SKM-1 treated with dmso at 0.1 percent for 144 hours (cell line): ENCODE measurements around the gene COX4I1.

ENCODE experiments used
- DNase-seq: peaks from one replicate; lab custom pipeline; 2025; ENCODE audit not compliant: unreplicated experiment; lab: John Stamatoyannopoulos, UW

COX4I1 gene

GRCh38 chr16:85767531-85767930 lies 32.0 kb upstream of the COX4I1 start:
- DNase-seq, result no peak

- no peak for DNase-seq
These were observed 31.3 kb upstream of the COX4I1 start for GRCh38 chr16:85768199-85768598.

GRCh38 chr16:85770741-85771140 lies 28.8 kb upstream of the COX4I1 start:
- no peak for DNase-seq

DNA sequence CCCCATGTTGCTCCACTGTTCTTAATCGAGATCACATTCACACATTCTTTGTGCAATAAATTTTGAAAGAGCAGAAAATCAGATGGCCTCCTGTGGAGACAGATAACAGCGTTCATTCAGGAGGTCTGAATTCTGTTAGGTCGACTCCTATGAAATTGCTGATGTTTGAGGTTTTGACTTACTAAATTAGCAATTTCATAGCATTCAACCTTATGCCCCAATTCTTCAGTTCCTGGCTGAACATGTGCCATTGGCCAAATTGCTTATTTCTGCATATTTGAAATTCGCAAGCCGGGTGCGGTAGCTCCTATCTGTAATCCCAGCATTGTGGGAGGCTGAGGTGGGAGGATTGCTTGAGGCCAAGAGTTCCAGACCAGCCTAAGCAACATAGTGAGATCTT lies 26.5 kb upstream of the COX4I1 start:
- no peak for DNase-seq

GRCh38 chr16:85774136-85774535 lies 25.4 kb upstream of the COX4I1 start:
- DNase-seq, result no peak

DNA sequence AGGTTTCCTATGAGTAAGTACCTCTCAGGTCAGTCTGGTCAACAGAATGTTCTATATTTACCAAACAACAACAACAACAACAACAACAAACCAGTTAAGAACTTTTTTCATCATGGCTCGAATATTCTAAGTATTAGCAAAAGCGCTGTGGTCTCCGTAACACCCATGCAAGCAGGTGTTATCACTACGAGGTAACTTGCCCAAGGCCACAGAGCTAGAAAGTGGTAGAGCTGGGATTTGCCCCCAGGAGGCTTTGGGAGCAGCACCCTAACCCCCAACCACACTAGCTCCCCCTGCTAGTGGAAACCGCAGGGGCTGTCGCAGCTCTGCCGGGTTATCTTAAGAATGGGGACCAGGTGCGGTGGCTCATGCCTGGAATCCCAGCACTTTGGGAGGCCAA lies 24.7 kb upstream of the COX4I1 start:
- no peak for DNase-seq

- DNase-seq, result no peak
These were observed 21.7 kb upstream of the COX4I1 start for GRCh38 chr16:85777583-85778310.

GRCh38 chr16:85778873-85779272 lies 20.6 kb upstream of the COX4I1 start:
- no peak for DNase-seq

DNA sequence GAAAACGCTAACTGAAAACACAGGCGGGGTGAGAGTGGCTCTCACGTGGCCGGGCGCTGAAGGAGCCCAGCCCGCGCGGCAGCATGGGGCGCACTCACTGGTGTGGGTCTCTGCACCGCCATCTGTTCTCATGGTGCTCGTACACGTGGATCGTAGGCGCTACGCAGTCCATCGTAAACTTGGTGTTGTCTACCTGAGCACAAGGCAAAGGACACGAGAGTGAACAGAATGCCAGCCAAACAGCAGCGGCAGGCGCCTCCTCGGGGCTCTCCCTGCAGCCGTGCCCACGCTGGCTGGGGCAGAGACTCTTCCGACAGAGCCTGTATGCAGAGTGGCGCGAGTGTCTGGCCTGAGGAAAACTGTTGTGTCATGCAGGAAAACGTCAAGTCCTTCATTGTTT lies 19.2 kb upstream of the COX4I1 start:
- no peak for DNase-seq

DNA sequence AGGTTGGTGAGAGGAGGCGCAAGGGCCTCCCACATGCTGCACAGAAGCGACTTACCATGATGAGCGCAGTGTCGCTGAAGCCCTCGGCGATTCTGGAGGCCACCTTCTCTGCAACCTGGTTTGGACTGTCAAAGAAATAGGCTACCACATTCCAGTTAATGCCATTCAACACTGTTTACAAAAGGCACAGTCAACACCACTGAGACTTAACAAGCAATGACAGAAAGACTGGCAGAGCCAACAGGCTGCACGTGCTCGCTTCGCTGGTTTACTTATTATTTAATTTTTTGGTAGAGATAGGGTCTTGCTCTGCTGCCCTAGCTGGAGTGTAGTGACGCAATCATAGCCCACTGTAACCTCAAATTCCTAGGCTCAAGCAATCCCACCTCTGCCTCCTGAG lies 18.3 kb upstream of the COX4I1 start:
- no peak for DNase-seq

GRCh38 chr16:85781695-85782370 lies 17.7 kb upstream of the COX4I1 start:
- DNase-seq, result no peak

GRCh38 chr16:85782451-85782850 lies 17.0 kb upstream of the COX4I1 start:
- DNase-seq, result no peak

DNA sequence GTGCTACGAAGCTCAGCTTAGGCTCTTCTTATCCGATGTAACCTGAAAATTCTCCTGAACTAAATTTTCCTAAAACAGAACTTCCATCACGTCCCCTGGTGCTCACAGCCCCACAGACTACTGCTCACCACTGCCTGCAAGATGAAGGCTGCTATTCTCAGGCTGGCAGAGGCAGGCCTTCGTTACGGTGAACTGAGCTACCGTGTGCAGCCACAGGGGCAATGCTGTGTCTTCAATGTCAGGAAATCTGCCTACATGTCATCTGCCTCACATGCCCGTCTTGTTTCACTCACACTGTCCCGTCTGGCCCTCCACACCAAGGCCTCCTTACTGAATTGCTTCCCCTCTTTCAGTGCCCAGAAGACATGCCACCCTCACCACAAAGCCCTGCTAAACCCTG lies 16.1 kb upstream of the COX4I1 start:
- DNase-seq, result no peak

- DNase-seq, result no peak
These were observed 14.7 kb upstream of the COX4I1 start for GRCh38 chr16:85784813-85785212.

GRCh38 chr16:85785927-85786326 lies 13.6 kb upstream of the COX4I1 start:
- DNase-seq, result no peak

GRCh38 chr16:85788819-85789218 lies 10.7 kb upstream of the COX4I1 start:
- no peak for DNase-seq

- DNase-seq, result no peak
These were observed 9.7 kb upstream of the COX4I1 start for GRCh38 chr16:85789773-85790172.

- DNase-seq, result no peak
These were observed 5.7 kb upstream of the COX4I1 start for GRCh38 chr16:85793662-85794298.

- DNase-seq, result no peak
These were observed 4.8 kb upstream of the COX4I1 start for GRCh38 chr16:85794696-85795095.

DNA sequence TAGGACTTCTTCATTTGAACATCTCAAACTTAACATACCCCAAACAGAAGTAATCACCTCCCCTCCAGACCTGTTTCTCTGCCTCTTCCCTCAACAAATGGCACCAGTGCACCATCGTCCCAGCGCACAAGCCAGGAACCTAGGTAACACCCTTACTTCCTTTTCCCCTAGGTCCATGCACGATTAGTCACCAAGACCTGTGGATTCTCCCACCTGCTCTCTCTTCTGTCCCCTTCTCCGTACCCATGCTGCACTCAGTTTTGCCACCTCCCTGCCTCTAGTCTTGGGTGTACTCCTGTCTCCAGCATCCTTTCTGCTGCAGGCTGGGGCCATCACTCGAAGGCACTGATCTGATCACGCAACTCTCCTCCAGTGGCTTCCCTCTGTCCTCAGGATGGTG lies 3.3 kb upstream of the COX4I1 start:
- no peak for DNase-seq

GRCh38 chr16:85796599-85796998 lies 2.9 kb upstream of the COX4I1 start:
- DNase-seq, result no peak

DNA sequence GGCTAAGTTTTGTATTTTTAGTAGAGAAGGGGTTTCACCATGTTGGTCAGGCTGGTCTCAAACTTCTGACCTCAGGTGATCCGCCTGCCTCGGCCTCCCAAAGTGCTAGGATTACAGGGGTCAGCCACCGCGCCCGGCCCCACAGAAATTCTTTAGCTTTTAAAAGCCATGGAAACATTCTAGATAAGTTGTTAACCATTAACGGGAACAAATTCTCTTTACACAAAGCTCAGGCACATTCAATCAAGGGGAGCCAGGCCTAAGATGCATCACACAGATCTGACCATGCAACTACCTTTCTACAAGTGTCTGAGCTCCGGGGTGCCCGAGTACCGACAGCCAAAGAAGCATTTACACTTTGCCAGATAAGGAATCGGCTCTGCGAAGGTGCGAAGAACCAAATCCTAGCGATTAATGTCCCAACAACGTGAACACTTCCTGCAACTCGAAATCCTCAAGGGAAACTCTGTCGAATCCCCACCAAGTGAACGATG lies 1.2 kb upstream of the COX4I1 start:
- no peak for DNase-seq
